ENCODE measurements around the gene ZNF512.

ZNF512 gene

DNA sequence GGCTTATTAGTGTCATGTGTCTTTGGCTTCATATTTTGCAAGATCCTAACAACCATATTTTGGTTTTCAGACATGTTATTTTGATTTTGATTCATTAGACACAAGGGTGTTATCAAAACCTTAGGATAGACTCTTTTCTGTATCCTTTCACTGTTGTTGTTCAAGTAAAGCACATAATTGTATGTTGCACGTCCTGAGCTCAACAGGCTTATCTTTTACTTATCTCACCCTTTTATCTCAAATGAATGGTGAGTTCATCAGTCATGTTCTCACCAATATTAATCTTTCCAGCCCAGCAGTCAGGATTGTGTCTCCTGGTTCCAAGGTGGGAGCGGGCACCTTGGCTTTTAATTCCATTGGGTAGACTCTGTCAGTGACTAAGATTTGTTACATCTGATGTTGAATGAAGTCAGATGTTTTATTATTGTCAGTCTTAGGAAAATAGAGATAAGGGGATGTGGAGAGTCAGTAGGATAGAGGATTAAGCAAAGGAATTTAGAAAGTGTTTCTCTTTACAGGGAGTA, 57.9 kb downstream of the ZNF512 start:
- no peak for DNase-seq

DNA sequence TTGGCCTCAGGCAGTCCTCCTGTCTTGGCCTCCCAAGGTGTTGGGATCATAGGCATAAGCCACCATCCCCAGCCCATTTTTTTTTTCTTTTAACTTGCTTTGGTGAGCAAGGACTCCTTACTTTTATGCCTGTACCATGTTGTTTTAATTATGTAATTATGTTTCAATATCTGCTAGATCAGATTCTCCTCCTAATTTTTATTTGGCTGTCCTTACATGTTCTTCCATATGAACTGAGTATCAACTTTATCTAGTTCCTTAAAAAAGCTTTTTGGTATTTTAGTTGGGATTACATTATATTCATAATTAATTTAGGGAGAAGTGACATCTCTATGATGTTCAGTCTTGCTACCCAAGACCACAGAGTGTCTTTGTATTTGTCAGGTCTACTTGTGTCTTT, 62.4 kb downstream of the ZNF512 start:
- DNase-seq: no peak

- DNase-seq: no peak
Measured at GRCh38 chr2:27647289-27647688, 64.4 kb downstream of the ZNF512 start.

DNA sequence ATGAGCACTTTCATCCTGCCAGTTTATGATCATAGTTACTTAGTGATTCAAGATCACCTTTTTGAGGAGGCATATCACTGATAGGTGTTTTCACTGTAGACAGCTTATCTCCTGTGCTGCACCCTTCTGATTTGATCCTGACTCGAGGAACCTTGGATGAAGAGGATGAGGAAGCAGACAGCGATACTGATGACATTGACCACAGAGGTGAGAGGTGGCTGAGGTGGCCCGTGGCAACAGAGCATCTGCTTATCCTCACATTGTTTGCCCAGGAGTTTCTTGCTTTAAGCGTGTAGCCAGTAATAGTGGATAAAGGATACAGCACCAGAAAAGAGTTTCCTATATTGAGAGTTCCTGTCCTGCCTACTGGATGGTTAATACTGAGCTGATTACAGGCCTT, 64.9 kb downstream of the ZNF512 start:
- DNase-seq: no peak

GRCh38 chr2:27651056-27651455, 68.2 kb downstream of the ZNF512 start:
- DNase-seq: no peak

DNA sequence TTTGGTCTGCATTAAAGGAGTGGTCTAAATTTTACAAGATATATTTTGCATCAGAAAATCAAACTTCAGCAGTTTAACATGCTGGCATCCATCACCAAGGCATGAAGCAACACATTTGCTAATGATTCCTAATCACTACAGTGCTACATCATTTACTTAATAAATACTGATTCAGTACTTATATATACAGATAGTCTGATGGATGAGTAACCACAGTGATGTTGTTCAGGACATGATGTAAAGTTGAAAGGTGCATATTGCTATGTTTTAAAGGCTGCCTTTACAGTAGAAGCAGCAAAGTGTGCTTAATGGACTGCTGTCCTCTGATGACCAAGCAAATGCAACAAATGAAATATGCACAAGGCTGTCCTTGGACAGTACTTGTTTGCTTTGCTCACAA, 69.5 kb downstream of the ZNF512 start:
- DNase-seq: no peak

GRCh38 chr2:27652790-27653189, 69.9 kb downstream of the ZNF512 start:
- DNase-seq: no peak

DNA sequence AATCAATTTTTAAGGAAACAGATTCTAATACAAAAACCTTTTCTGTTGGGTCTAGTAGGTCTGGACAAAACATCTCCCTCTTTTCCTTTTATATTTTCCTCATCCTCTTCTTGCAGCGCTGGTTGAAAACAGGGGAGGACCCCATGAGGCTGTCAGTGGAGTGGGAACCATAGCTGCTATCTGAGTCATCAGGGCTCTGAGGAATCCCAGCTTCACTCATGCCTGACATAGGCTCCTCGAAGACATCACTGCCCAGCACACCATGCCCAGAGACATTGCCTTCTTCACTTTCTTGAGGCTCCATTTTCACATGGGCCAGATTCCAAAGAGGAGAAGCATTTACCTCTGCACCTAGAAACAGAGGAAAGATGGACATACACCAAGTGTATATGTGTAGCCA, 70.6 kb downstream of the ZNF512 start:
- DNase-seq: no peak

DNA sequence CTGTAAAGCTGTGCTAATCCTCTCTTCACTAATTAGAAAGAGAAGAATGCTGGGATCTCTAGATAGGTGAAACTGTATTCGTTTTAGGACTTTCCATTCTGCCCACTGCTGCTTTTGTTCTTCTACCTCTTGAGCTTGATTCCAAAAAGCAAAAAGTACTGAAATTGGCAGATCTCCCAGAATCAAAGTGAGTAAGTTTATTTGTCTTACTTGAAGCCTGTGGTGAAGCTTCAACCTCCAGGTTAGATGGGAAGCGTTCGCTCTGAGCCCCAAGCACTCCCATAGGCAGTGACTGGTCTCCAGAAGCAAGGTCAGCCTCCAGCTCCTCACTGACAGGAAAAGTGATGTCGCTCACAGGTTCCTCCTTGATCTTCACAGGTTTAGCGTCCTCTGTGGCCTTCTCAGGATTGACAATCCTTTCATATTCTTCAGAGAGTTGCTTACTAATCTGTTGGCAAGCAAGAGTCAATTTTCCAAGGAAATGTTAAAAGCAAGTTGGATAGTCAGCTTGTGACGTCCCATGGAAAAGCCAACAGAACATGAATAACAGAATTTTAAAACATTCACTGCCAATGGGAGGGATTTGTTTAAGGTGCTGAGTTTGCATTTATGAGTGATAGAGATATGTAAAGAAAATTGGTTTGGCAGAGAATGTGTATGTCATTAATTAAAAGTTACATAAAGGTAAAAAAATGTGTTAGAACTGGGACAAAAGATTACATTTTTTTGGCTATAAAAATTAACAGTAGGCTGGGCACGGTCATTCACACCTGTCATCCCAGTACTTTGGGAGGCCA, 72.5 kb downstream of the ZNF512 start:
- no peak for DNase-seq

DNA sequence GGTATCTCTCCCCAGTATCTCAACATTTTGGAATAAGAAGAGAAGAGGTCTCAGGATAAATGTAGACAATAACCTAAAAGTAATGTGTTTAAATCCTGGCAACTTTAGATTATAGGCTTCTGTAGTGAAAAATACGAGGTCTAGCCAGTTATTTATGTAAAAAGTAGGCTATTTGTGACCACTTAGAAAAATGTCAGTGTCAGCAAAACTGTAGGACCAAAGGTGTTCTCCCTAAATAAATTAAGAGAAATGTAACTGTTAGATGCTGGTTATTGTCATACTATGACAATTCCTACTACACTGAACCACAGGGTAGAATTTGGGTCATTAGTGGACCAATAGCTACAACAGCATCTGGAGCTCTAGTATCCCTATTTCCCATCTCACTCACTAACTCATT, 78.5 kb downstream of the ZNF512 start:
- no peak for DNase-seq

DNA sequence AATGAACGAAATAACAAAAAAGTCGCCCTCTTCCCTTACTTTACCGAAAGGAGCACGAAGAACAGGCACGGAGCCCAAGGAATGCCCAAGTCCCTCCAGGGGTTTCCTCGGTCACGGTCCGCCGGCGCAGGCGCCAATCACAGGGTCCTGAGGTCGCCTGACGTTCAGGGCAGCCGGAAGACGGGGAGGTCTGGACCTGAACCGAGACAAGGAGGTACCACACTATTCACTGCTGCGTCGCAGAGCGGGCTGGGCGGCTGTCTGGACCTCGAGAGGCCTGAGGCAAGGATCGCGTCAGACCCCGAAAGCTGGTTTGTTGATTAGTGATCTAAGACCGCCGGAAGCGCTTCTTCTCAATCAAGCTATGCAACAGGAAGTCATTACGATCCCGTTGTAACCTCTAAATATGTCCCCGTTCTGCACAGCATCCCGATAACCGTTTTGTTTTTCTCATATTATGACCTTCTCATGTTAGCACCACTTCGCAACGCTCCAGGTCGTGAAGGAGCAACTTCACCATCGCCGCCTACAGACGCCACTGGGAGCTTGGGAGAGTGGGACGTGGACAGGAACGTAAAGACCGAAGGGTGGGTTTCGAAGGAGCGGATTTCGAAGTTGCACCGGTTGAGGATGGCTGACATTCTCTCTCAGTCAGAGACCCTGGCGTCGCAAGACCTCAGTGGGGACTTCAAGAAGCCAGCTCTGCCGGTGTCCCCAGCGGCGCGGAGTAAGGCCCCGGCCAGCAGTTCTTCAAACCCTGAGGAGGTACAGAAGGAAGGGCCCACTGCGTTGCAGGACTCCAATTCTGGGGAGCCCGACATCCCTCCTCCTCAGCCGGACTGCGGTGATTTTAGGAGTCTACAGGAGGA, 80.7 kb downstream of the ZNF512 start, which contains the start of the genes SLC4A1AP and SUPT7L:
SLC4A1AP (plus strand) TSS at position 605 of the 869 bp plus-strand sequence; CDS start at position 631, 26 bp downstream.
SUPT7L (minus strand) TSS at position 330 of the 869 bp plus-strand sequence. CDS start 1,422 bp downstream, outside the sequence.
- peak; percentile 92 for DNase-seq

DNA sequence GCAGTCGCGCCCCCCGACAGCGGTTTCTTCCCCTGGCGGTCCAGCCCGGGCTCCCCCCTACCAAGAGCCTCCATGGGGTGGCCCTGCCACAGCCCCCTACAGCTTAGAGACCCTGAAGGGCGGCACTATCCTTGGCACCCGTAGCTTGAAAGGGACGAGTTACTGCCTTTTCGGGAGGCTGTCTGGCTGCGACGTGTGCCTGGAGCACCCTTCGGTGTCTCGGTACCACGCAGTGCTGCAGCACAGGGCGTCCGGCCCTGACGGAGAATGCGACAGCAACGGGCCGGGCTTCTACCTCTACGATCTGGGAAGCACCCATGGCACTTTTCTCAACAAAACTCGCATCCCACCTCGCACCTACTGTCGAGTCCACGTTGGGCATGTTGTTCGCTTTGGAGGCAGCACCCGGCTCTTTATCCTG, 81.3 kb downstream of the ZNF512 start:
- DNase-seq: no peak

DNA sequence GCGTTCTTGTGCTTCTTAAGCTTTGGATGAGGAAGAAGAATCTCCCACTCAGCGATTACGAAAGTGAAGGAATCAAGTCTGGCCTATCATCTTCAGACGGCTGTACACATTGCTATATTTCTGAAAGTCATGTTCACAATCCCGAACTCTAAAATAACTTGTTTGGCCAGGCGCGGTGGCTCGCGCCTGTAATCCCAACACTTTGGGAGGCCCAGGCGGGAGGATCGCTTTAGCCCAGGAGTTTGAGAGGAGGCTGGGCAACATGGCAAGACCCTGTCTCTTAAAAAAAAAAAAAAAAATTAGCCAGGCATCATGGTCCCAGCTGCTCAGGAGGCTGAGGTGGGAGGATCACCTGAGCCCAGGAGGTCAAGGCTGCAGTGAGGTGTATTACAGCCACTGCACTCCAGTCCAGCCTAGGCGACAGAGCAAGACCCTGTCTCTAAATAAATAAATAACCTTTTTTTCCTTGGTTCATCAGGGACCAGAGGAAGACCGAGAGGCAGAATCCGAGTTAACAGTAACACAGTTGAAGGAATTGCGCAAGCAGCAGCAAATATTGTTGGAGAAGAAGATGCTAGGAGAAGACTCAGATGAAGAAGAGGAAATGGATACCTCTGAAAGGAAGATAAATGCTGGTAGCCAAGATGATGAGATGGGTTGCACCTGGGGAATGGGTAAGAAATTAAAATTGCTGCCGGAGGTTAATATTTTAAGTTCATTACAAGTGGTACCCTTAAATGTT, 82.0 kb downstream of the ZNF512 start:
- DNase-seq: no peak

DNA sequence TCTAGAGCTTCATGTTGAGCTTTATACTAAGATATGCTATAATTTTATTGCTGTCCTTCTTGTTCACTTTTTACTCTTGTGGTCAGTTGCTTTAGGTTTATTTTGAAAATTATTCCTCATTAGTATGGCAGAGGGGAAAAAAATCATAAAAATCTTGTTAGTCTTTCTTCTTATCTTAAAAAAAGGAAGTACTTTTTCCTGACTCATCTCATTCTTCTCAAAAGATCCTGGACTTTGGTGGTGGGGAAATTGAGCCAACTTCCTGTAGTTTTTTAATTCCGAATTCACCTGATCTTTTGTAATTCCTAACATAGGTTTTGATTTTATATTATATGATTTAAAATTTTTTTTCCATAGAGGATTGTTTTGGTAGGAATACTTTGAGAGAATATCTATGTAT, 84.6 kb downstream of the ZNF512 start:
- DNase-seq: no peak

- no peak for DNase-seq
Measured at GRCh38 chr2:27671235-27671634, 88.4 kb downstream of the ZNF512 start.

All from right forelimb (tissue), 1 donor.